GM23338 (cell line): ENCODE data around the gene AKAP1. TPM values are rescaled to one million over a fixed set of nuclear protein-coding genes. Genes with fewer than 3 reads are reported as not detected.

ENCODE experiments used
- ATAC-seq: fragments of 200-7000 bp; cut with Tn5 transposase; 3 replicates; pipeline ENCODE4 v1.9.1; 2020
- DNase-seq: peaks from one replicate; pipeline ENCODE4 v3.0.0-alpha.2; 2015; ENCODE audit warnings: low spot score
- H2AFZ ChIP-seq: fragments of 200-600 bp; sonication (generic); 2 replicates; pipeline ENCODE4 v1.8.0; 2016; ENCODE audit warnings: antibody characterized with exemption, mild to moderate bottlenecking, moderate library complexity
- H3F3A ChIP-seq: fragments of 200-600 bp; sonication (generic); replicated peaks from 2 replicates; pipeline ENCODE4 v1.8.0; 2017; ENCODE audit warnings: antibody characterized with exemption, mixed run types, low read depth
- H3K27ac ChIP-seq: fragments of 200-600 bp; sonication (generic); 2 replicates; pipeline ENCODE4 v1.6.1; 2016; ENCODE audit warnings: low read depth
- H3K27me3 ChIP-seq: fragments of 200-600 bp; sonication (generic); 2 replicates; pipeline ENCODE4 v1.8.0; 2016; ENCODE audit warnings: mild to moderate bottlenecking, mixed run types, moderate library complexity; ENCODE audit not compliant: insufficient read depth
- H3K36me3 ChIP-seq: fragments of 200-600 bp; sonication (generic); 2 replicates; pipeline ENCODE4 v1.8.0; 2016; ENCODE audit warnings: mild to moderate bottlenecking; ENCODE audit not compliant: insufficient read depth
- H3K4me1 ChIP-seq: fragments of 200-600 bp; sonication (generic); 2 replicates; pipeline ENCODE4 v1.8.0; 2016; ENCODE audit warnings: mild to moderate bottlenecking, moderate library complexity; ENCODE audit not compliant: insufficient read depth
- H3K4me2 ChIP-seq: fragments of 200-600 bp; sonication (generic); 2 replicates; pipeline ENCODE4 v1.7.1; 2017; ENCODE audit warnings: mixed run types
- H3K4me3 ChIP-seq: fragments of 200-600 bp; sonication (generic); 2 replicates; pipeline ENCODE4 v1.6.1; 2016; ENCODE audit warnings: mixed run types
- H3K79me2 ChIP-seq: fragments of 200-600 bp; sonication (generic); replicated peaks from 2 replicates; pipeline ENCODE4 v1.8.0; 2017; ENCODE audit warnings: mild to moderate bottlenecking; ENCODE audit not compliant: insufficient read depth
- H3K9me2 ChIP-seq: fragments of 200-600 bp; sonication (generic); 2 replicates; pipeline ENCODE4 v1.8.0; 2017; ENCODE audit not compliant: insufficient read depth
- H4K20me1 ChIP-seq: fragments of 200-600 bp; sonication (generic); replicated peaks from 2 replicates; pipeline ENCODE4 v1.8.0; 2017; ENCODE audit warnings: mild to moderate bottlenecking; ENCODE audit not compliant: insufficient read depth
- H3K27ac Mint-ChIP-seq: 2 replicates; pipeline ENCODE4 v1.8.0; 2020; ENCODE audit warnings: inconsistent platforms, mild to moderate bottlenecking, moderate library complexity, mixed read lengths
- H3K27me3 Mint-ChIP-seq: 3 replicates; pipeline ENCODE4 v1.8.0; 2022; ENCODE audit warnings: low read depth, mild to moderate bottlenecking, moderate library complexity, mixed read lengths, inconsistent platforms; ENCODE audit not compliant: insufficient read depth, poor library complexity
- H3K36me3 Mint-ChIP-seq: 3 replicates; pipeline ENCODE4 v1.8.0; 2021; ENCODE audit warnings: low read depth, mild to moderate bottlenecking, inconsistent platforms, moderate library complexity, mixed read lengths
- H3K4me1 Mint-ChIP-seq: 3 replicates; pipeline ENCODE4 v1.8.0; 2020; ENCODE audit warnings: mild to moderate bottlenecking, inconsistent platforms, mixed read lengths
- H3K4me3 Mint-ChIP-seq: 3 replicates; pipeline ENCODE4 v1.8.0; 2021; ENCODE audit warnings: moderate library complexity, mild to moderate bottlenecking, inconsistent platforms, mixed read lengths
- H3K9me3 Mint-ChIP-seq: 3 replicates; pipeline ENCODE4 v1.8.0; 2020; ENCODE audit warnings: moderate library complexity, mild to moderate bottlenecking, inconsistent platforms, mixed read lengths
- CREB1 ChIP-seq: fragments of 250-450 bp; sonication (Bioruptor Pico); IDR thresholded peaks from 2 replicates; pipeline ENCODE4 v1.5.0; 2020; ENCODE audit warnings: low read depth, mild to moderate bottlenecking, moderate library complexity
- EZH2 ChIP-seq: fragments of 200-600 bp; sonication (generic); IDR thresholded peaks from one replicate; pipeline ENCODE4 v1.8.0; 2017; ENCODE audit warnings: antibody characterized with exemption, mild to moderate bottlenecking, low read depth; ENCODE audit not compliant: unreplicated experiment
- JUNB ChIP-seq: IDR thresholded peaks from one replicate; pipeline ENCODE4 v1.6.1; 2016; ENCODE audit warnings: antibody characterized with exemption; ENCODE audit not compliant: unreplicated experiment
- NANOG ChIP-seq: IDR thresholded peaks from 2 replicates; pipeline ENCODE4 v1.6.1; 2016; ENCODE audit warnings: antibody characterized with exemption, borderline replicate concordance
- POLR2AphosphoS5 ChIP-seq: IDR thresholded peaks from 2 replicates; pipeline ENCODE4 v1.6.1; 2016; ENCODE audit warnings: antibody characterized with exemption, low read depth
- STAT1 ChIP-seq: IDR thresholded peaks from one replicate; pipeline ENCODE4 v1.6.1; 2016; ENCODE audit warnings: antibody characterized with exemption; ENCODE audit not compliant: unreplicated experiment
- ZNF114 ChIP-seq: fragments of 250-450 bp; sonication (Bioruptor Pico); IDR thresholded peaks from 2 replicates; pipeline ENCODE4 v1.5.0; 2020; ENCODE audit warnings: mild to moderate bottlenecking, moderate library complexity
- ZNF331 ChIP-seq: fragments of 250-450 bp; sonication (Bioruptor Pico); IDR thresholded peaks from 2 replicates; pipeline ENCODE4 v1.5.0; 2020; ENCODE audit warnings: low read depth, mild to moderate bottlenecking, moderate library complexity
- polyA plus RNA-seq: library from polyadenylated mRNA; unstranded; fragments of >200 nt; fragmentation: Nextera tagmentation; extraction: Ambion mirVana; gene quantifications from 2 replicates; pipeline ENCODE4 v1.2.1, GENCODE V29; 2016
- total RNA-seq: library from RNA; depleted of rRNA; stranded (reverse); fragments of >200 nt; shearing (Covaris generic); gene quantifications from 2 replicates; pipeline ENCODE4 v1.2.3, GENCODE V29; 2014
- TF ChIP-seq, protein P1 (sequence below): IDR thresholded peaks from 2 replicates; pipeline ENCODE4 v1.6.1; 2016; ENCODE audit warnings: antibody characterized with exemption
- TF ChIP-seq, protein P2 (sequence below): IDR thresholded peaks from one replicate; pipeline ENCODE4 v1.6.1; 2018; ENCODE audit warnings: antibody characterized with exemption; ENCODE audit not compliant: unreplicated experiment
- TF ChIP-seq, protein P3 (sequence below), 2 experiments: fragments of 200-600 bp in 1 of 2; sonication (generic) in 1 of 2; conservative IDR thresholded peaks; 2 replicates each; pipeline versions ENCODE4 v1.5.1 to v1.6.1; 2016 to 2017; ENCODE audit warnings: antibody characterized with exemption in 2 of 2, low read depth in 2 of 2, mild to moderate bottlenecking in 2 of 2, moderate library complexity in 1 of 2

AKAP1 gene
- total and polyA plus RNA-seq, 2 experiments from 2014 or later = 19.6 to 45.9 TPM

DNA sequence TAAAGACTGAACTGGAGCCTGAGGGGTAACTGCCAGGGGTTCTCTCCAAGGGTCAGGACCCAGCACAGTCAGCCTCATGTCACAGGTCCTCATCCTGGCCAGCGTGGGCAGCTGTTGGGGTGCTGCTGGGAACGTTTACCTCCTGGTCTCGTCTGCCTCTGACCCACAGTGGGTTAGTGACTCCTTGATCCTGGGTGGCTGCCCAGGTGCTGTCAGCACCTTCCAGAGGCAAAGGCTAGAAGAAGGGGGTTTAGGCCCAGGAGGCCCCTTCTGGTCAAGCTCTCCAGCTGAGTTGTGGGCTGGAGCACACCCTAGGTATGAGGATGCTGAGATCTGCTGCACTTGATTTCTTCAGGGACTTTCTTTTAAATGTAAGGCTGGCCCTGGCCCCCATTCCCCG, 30.3 kb downstream of the AKAP1 start:
- no peaks in the 10 kb centered on the region for H3K79me2 ChIP-seq
- H3F3A ChIP-seq = no peaks in the 10 kb centered on the region
- TF ChIP-seq ZNF331 (no peak), ZNF114 (no peak), STAT1 (no peak), NANOG (no peak), POLR2AphosphoS5 (no peak)
- TF ChIP-seq, protein P1, sequence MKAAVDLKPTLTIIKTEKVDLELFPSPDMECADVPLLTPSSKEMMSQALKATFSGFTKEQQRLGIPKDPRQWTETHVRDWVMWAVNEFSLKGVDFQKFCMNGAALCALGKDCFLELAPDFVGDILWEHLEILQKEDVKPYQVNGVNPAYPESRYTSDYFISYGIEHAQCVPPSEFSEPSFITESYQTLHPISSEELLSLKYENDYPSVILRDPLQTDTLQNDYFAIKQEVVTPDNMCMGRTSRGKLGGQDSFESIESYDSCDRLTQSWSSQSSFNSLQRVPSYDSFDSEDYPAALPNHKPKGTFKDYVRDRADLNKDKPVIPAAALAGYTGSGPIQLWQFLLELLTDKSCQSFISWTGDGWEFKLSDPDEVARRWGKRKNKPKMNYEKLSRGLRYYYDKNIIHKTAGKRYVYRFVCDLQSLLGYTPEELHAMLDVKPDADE = no peak
- TF ChIP-seq, protein P2, sequence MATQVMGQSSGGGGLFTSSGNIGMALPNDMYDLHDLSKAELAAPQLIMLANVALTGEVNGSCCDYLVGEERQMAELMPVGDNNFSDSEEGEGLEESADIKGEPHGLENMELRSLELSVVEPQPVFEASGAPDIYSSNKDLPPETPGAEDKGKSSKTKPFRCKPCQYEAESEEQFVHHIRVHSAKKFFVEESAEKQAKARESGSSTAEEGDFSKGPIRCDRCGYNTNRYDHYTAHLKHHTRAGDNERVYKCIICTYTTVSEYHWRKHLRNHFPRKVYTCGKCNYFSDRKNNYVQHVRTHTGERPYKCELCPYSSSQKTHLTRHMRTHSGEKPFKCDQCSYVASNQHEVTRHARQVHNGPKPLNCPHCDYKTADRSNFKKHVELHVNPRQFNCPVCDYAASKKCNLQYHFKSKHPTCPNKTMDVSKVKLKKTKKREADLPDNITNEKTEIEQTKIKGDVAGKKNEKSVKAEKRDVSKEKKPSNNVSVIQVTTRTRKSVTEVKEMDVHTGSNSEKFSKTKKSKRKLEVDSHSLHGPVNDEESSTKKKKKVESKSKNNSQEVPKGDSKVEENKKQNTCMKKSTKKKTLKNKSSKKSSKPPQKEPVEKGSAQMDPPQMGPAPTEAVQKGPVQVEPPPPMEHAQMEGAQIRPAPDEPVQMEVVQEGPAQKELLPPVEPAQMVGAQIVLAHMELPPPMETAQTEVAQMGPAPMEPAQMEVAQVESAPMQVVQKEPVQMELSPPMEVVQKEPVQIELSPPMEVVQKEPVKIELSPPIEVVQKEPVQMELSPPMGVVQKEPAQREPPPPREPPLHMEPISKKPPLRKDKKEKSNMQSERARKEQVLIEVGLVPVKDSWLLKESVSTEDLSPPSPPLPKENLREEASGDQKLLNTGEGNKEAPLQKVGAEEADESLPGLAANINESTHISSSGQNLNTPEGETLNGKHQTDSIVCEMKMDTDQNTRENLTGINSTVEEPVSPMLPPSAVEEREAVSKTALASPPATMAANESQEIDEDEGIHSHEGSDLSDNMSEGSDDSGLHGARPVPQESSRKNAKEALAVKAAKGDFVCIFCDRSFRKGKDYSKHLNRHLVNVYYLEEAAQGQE = no peak
- H3K4me2 ChIP-seq = no peak overlapping the region
- no peak overlapping the region for H3K4me3 Mint-ChIP-seq
- no peak overlapping the region for H2AFZ ChIP-seq
- ATAC-seq (no peak), DNase-seq (no peak)
- H3K27ac ChIP-seq = no peak overlapping the region
- H3K36me3 ChIP-seq = peaks cover 5% of the 10 kb centered on the region; the same call in 1 of the 2 replicates
- no peaks in the 10 kb centered on the region for H3K27me3 ChIP-seq
- no peaks in the 10 kb centered on the region; the same call in 1 of the 2 replicates for H4K20me1 ChIP-seq
- peaks cover 13% of the 10 kb centered on the region for H3K4me1 Mint-ChIP-seq
- no peaks in the 10 kb centered on the region for H3K4me1 ChIP-seq
- H3K9me2 ChIP-seq = no peaks in the 10 kb centered on the region
- H3K27ac Mint-ChIP-seq = no peak overlapping the region
- no peaks in the 10 kb centered on the region for H3K9me3 Mint-ChIP-seq
- peaks cover 70% of the 10 kb centered on the region for H3K36me3 Mint-ChIP-seq
- peaks cover 2% of the 10 kb centered on the region for H3K27me3 Mint-ChIP-seq
- no peak overlapping the region for H3K4me3 ChIP-seq

DNA sequence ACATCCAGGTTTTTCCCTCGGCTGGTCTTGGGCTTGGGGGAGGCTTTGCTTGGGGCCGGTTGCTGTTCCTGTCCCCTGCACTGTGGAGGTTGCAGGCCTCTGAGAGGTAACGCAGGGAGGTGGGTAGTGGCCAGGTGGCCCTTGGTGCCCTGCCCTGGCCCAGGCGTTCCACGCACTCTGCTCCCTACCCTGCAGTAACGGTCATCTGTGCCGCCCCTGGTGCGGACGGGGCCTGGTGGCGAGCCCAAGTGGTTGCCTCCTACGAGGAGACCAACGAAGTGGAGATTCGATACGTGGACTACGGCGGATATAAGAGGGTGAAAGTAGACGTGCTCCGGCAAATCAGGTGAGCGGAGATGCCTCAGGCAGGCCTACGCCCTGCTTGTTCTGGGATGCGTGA, 30.9 kb downstream of the AKAP1 start:
- Mint-ChIP-seq H3K27ac (no peak overlapping the region), H3K9me3 (no peaks in the 10 kb centered on the region), H3K36me3 (peaks cover 72% of the 10 kb centered on the region), H3K4me3 (no peak overlapping the region), H3K27me3 (peaks cover 4% of the 10 kb centered on the region), H3K4me1 (peaks cover 10% of the 10 kb centered on the region)
- ATAC-seq = no peak
- DNase-seq = no peak
- H3K27me3 ChIP-seq = no peaks in the 10 kb centered on the region
- H3K4me2 ChIP-seq = no peak overlapping the region
- peaks cover 10% of the 10 kb centered on the region for H3K36me3 ChIP-seq
- H4K20me1 ChIP-seq = no peaks in the 10 kb centered on the region; the same call in 1 of the 2 replicates
- no peak overlapping the region for H2AFZ ChIP-seq
- H3K79me2 ChIP-seq = no peaks in the 10 kb centered on the region
- TF ChIP-seq CREB1 (CRISPR knock-in tag) = no peak
- no peak for TF ChIP-seq ZNF331
- no peak for TF ChIP-seq JUNB
- TF ChIP-seq, protein P2 = no peak
- TF ChIP-seq STAT1 = no peak
- TF ChIP-seq, protein P3, sequence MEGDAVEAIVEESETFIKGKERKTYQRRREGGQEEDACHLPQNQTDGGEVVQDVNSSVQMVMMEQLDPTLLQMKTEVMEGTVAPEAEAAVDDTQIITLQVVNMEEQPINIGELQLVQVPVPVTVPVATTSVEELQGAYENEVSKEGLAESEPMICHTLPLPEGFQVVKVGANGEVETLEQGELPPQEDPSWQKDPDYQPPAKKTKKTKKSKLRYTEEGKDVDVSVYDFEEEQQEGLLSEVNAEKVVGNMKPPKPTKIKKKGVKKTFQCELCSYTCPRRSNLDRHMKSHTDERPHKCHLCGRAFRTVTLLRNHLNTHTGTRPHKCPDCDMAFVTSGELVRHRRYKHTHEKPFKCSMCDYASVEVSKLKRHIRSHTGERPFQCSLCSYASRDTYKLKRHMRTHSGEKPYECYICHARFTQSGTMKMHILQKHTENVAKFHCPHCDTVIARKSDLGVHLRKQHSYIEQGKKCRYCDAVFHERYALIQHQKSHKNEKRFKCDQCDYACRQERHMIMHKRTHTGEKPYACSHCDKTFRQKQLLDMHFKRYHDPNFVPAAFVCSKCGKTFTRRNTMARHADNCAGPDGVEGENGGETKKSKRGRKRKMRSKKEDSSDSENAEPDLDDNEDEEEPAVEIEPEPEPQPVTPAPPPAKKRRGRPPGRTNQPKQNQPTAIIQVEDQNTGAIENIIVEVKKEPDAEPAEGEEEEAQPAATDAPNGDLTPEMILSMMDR (conservative IDR thresholded peaks at IDR 0.05; ENCODE audit: low read depth in 2 of 2) = no peak
- no peak for TF ChIP-seq POLR2AphosphoS5
- no peak for TF ChIP-seq EZH2
- H3K27ac ChIP-seq = no peak overlapping the region
- H3F3A ChIP-seq = no peaks in the 10 kb centered on the region
- no peak overlapping the region for H3K4me3 ChIP-seq
- H3K4me1 ChIP-seq = no peaks in the 10 kb centered on the region
- no peaks in the 10 kb centered on the region for H3K9me2 ChIP-seq
